ENCODE data around the gene SMIM20.

GRCh38 chr4:25883565-25883964, 30.5 kb upstream of the SMIM20 start:
- TF ChIP-seq CTCF (conservative IDR thresholded peaks at IDR 0.05; ENCODE audit: low read length) (no peak), EZH2phosphoT487 (IDR thresholded peaks at IDR 0.05; ENCODE audit: borderline replicate concordance, low read depth, low read length) (no peak)
